Tibial artery (tissue), 4 donors: Measurements from ENCODE around the gene LFNG.

Source experiments
- DNase-seq, 2 donors: peaks; one replicate each; pipeline ENCODE4 v3.0.0-alpha.2; 2019
- H3K27ac ChIP-seq, 2 donors: fragments of 200-600 bp; sonication (generic) in 1 of 2; 1 replicate in 1 of 2; 2 replicates in 1 of 2; pipeline ENCODE4 v1.5.1; 2018 to 2019; ENCODE audit warnings: mild to moderate bottlenecking in 1 of 2
- H3K27me3 ChIP-seq, 2 donors: fragments of 200-600 bp; sonication (generic) in 1 of 2; one replicate each; pipeline versions ENCODE4 v1.5.1 to v1.6.0; 2016 to 2019
- H3K36me3 ChIP-seq, 3 donors: fragments of 200-600 bp; sonication (generic) in 2 of 3; one replicate each; pipeline ENCODE4 v1.5.1; 2016 to 2019; ENCODE audit warnings: mild to moderate bottlenecking in 2 of 3
- H3K4me1 ChIP-seq, 4 donors: fragments of 200-600 bp; sonication (generic) in 2 of 4; 1 replicate in 3 of 4; 2 replicates in 1 of 4; pipeline ENCODE4 v1.5.1; 2016 to 2019
- H3K4me3 ChIP-seq, 2 donors: fragments of 200-600 bp; sonication (generic) in 1 of 2; 1 replicate in 1 of 2; 2 replicates in 1 of 2; pipeline ENCODE4 v1.5.1; 2018 to 2019; ENCODE audit warnings: mild to moderate bottlenecking in 2 of 2
- H3K9me3 ChIP-seq, 3 donors: fragments of 200-600 bp; sonication (generic) in 1 of 3; one replicate each; pipeline ENCODE4 v1.5.1; 2016 to 2019
- intact Hi-C: fragments of 100-400 bp; cut with DNase I; formaldehyde crosslinking; loops from one replicate; pipeline ENCODE4 v1.15.0; 2023; ENCODE audit warnings: low total_unique reads
- TF ChIP-seq, protein P1 (sequence below), 2 experiments: fragments of 200-600 bp in 1 of 2; fragments of 450-650 bp in 1 of 2; IDR thresholded peaks; one replicate each; pipeline ENCODE4 v1.5.1; 2017 to 2019; ENCODE audit warnings: antibody characterized with exemption in 2 of 2, mild to moderate bottlenecking in 1 of 2, moderate library complexity in 1 of 2

LFNG gene

DNA sequence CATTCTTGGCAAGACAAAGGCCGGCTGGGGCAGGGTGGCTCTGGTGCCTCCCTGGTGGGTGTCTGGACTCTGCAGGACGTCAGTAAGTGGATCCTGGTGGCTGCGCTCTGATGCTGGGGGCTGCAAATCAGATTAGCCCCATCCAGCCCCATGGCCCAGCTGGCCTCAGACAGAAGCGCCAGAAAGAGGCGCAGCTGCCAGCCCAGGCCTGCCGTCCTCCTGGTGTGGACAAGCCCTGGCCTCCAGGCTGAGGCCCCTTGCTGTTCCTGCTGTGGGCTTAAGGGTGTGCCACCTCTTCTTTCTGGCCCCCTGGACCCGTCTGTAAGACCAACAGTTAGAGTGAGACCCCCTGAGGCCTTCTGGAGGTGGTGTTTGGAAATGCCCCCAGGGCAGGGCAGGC is 5.9 kb upstream of the LFNG start:
- TF ChIP-seq, protein P1, sequence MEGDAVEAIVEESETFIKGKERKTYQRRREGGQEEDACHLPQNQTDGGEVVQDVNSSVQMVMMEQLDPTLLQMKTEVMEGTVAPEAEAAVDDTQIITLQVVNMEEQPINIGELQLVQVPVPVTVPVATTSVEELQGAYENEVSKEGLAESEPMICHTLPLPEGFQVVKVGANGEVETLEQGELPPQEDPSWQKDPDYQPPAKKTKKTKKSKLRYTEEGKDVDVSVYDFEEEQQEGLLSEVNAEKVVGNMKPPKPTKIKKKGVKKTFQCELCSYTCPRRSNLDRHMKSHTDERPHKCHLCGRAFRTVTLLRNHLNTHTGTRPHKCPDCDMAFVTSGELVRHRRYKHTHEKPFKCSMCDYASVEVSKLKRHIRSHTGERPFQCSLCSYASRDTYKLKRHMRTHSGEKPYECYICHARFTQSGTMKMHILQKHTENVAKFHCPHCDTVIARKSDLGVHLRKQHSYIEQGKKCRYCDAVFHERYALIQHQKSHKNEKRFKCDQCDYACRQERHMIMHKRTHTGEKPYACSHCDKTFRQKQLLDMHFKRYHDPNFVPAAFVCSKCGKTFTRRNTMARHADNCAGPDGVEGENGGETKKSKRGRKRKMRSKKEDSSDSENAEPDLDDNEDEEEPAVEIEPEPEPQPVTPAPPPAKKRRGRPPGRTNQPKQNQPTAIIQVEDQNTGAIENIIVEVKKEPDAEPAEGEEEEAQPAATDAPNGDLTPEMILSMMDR (IDR thresholded peaks at IDR 0.05) = no peak
- Histone ChIP-seq H3K27ac (no peak overlapping the region), H3K9me3 (no peaks in the 10 kb centered on the region), H3K4me3 (no peak overlapping the region), H3K36me3 (no peaks in the 10 kb centered on the region), H3K27me3 (no peaks in the 10 kb centered on the region), H3K4me1 (peaks cover 0 to 24% (median 3%) of the 10 kb centered on the region in 4 donors)
- no peak for DNase-seq
- intact Hi-C loops = no loop called here

DNA sequence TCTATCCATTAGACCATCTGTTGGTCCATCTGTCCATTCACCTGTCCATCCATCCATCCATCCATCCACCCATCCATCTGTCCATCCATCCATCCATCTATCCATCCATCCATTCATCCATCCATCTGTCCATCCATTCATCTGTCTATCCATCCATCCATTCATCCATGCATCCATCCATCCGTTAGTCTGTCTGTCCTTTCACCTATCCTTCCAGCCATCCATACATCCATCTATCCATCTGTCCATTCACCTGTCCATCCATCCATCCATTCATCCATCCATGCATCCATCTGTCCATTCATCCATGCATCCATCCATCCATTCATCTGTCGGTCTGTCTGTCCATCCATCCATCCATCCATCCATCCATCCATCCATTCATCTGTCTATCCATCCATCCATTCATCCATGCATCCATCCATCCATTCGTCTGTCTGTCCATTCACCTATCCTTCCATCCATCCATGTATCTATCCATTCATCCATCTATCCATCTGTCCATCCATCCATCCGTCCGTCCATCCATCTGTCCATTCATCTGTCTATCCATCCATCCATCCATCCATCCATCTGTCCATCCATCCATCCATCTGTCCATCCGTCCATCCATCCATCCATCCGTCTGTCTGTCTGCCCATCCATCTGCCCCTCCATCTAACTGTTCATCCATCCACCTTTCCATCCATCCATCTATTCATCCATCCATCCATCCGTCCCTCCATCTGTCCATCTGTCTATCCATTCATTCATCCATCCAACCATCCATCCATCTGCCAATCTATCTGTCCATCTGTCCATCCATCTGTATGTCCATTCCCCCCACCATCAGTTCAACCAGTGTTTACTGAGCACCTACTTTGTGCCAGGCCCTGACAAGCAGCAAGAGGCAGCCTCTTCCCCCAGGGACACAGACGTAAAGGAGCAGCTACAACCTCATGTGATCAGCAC is 4.8 kb upstream of the LFNG start:
- Histone ChIP-seq H3K36me3 (no peaks in the 10 kb centered on the region), H3K4me1 (peaks cover 0 to 21% (median 10%) of the 10 kb centered on the region in 4 donors), H3K9me3 (no peaks in the 10 kb centered on the region), H3K27me3 (peaks cover 0 to 2% of the 10 kb centered on the region in 2 donors), H3K4me3 (no peak overlapping the region), H3K27ac (no peak overlapping the region)
- intact Hi-C loops = no loop called here
- TF ChIP-seq, protein P1 (IDR thresholded peaks at IDR 0.05) = no peak
- no peak for DNase-seq

DNA sequence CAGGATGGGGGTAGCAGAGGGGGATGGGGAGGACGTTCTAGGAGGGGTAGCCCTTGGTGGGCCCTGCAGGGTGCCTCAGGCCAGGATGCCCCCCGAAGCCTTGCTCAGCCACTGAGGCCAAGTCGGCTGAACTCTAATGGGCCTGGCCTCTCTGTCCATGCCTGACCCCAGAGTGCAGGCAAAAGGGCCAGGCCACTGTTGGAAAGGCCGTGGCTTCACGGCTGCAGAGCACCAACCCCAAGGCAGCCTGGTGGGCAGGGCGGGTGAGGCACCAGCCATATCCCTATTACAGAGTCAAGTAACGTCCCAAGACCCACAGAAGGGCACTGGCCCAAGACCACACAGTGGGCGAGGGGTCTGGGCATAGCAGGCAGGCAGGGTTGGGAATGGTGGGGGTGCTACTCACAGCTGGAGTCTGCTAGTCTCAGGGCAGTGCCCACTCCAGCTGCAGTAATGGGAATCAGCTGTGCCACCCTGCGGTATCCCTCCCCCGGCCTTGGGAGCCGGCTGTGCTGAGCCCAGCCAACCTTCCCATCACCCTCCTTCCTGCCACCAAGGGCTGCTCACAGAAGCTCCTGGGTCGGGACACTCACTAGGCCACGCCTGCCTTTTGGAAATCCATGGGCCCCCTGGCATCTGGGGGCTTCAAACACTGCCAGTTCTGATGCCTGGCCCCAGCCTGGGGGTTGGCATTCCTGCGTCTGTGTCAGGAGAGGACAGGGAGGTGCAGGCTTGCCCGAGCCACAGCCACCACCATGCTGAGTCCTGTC is 4.0 kb upstream of the LFNG start:
- Histone ChIP-seq H3K27me3 (peaks cover 0 to 8% of the 10 kb centered on the region in 2 donors), H3K9me3 (no peaks in the 10 kb centered on the region), H3K36me3 (no peaks in the 10 kb centered on the region), H3K4me1 (peaks cover 0 to 26% (median 17%) of the 10 kb centered on the region in 4 donors), H3K4me3 (no peak overlapping the region), H3K27ac (no peak overlapping the region)
- TF ChIP-seq, protein P1 (IDR thresholded peaks at IDR 0.05) = no peak
- no peak for DNase-seq
- intact Hi-C loops = no loop called here

GRCh38 chr7:2516194-2516555 is 3.4 kb upstream of the LFNG start:
- Histone ChIP-seq H3K36me3 (no peaks in the 10 kb centered on the region), H3K9me3 (no peaks in the 10 kb centered on the region), H3K27ac (no peak overlapping the region), H3K4me3 (no peak overlapping the region), H3K4me1 (peaks cover 0 to 32% (median 22%) of the 10 kb centered on the region in 4 donors), H3K27me3 (peaks cover 0 to 14% of the 10 kb centered on the region in 2 donors)
- TF ChIP-seq, protein P1 (IDR thresholded peaks at IDR 0.05) = no peak
- intact Hi-C loops = no loop called here
- DNase-seq = no peak

DNA sequence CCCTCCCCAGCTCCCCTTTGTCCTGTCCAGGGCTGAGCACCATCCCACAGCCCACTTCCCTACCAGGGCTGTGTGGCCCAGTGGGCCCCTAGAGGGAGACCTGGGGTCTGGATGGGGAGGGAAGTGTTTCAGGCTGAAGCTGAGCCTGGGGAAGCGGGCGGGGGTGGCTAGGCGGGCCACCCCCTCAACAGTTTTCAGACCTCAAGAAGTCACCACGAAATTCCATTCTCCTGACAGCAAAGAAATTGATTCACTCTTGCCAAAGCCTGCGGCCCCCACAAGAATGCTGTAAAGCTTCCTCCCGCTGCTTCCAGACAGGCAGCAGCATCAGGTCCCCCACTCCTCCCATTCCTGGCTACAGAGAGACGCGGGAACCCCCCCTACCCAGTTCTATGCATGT is 2.5 kb upstream of the LFNG start:
- no peak for DNase-seq
- no peak overlapping the region for H3K4me3 ChIP-seq
- intact Hi-C loops = no loop called here

More for the DNA sequence above, 2.5 kb upstream of the LFNG start:
- Histone ChIP-seq H3K4me1 (peaks cover 0 to 41% (median 24%) of the 10 kb centered on the region in 4 donors), H3K9me3 (no peaks in the 10 kb centered on the region), H3K27ac (no peak overlapping the region), H3K27me3 (peaks cover 0 to 22% of the 10 kb centered on the region in 2 donors), H3K36me3 (no peaks in the 10 kb centered on the region)
- TF ChIP-seq, protein P1 (IDR thresholded peaks at IDR 0.05) = no peak
